Measurements from ENCODE around the gene MYO15B. TPM values are rescaled to one million over a fixed set of nuclear protein-coding genes. Genes with fewer than 3 reads are reported as not detected.

The MYO15B gene
- total and polyA plus RNA-seq, 2 of the 13 experiments (the other 11 are each of a cell fraction or from before 2014, with no cell fraction given) = 2.8 to 8.1 TPM

DNA sequence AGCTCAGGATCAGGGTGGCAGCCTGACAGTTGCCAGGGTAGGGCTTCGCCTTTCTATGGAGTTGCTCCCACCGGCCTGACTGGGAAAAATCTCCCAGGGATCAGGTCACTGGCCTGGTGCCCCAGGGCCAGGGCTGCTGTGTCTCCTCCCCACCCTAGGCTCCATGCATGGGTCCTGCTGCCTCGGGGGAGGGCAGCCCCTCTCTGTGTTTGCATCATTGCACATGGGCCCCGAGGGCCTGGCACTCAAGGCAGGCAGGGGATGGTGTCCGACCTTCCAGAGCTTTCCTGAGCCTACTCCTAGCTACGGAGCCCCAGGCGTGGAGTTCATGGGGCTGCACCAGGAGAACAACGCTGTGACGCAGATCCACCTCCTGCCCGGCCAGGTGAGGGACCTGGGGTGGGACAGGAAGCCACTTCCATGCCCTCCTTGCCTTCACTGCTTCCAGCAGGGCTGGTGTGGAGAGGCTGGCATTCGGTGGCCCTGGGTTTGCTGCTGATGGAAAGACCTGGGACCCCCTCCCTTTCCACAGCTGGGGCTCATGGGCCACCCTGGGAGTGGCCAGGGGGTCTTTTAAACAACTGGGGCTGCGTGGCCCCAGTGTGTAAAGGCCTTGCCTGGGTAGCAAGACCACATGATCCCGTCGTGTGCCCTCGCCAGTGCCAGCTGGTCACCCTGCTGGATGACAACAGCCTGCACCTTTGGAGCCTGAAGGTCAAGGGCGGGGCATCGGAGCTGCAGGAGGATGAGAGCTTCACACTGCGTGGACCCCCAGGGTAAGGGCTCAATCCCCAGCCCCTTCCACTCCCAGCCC, 29.5 kb upstream of the MYO15B start (continued):
- TF ChIP-seq, protein P1, sequence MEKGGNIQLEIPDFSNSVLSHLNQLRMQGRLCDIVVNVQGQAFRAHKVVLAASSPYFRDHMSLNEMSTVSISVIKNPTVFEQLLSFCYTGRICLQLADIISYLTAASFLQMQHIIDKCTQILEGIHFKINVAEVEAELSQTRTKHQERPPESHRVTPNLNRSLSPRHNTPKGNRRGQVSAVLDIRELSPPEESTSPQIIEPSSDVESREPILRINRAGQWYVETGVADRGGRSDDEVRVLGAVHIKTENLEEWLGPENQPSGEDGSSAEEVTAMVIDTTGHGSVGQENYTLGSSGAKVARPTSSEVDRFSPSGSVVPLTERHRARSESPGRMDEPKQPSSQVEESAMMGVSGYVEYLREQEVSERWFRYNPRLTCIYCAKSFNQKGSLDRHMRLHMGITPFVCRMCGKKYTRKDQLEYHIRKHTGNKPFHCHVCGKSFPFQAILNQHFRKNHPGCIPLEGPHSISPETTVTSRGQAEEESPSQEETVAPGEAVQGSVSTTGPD (CRISPR knock-in tag; IDR thresholded peaks at IDR 0.05) = peak; percentile 42; the same call in 1 of the 2 replicates
- TF ChIP-seq KLF11 (CRISPR knock-in tag; IDR thresholded peaks at IDR 0.05) = no peak
- no peak for TF ChIP-seq ZNF674 (CRISPR knock-in tag; IDR thresholded peaks at IDR 0.05; ENCODE audit: low read depth)
- TF ChIP-seq, protein P2, sequence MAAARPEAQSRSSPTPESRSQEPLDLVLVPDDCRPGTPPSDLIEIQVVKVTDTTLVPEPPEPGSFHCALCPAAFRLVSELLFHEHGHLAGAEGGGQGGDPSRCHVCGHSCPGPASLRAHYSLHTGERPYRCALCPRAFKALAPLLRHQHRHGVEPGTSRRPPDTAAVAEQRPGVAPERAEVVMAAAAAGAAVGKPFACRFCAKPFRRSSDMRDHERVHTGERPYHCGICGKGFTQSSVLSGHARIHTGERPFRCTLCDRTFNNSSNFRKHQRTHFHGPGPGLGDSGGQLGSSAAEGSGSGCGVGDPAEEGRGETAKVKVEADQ (CRISPR knock-in tag; IDR thresholded peaks at IDR 0.05; ENCODE audit: borderline replicate concordance) = no peak
- no peak for TF ChIP-seq RCOR2 (CRISPR knock-in tag; IDR thresholded peaks at IDR 0.05)
- TF ChIP-seq PHF21A (CRISPR knock-in tag; IDR thresholded peaks at IDR 0.05) = no peak; the same call in 1 of the 2 replicates
- TF ChIP-seq ZNF180 (CRISPR knock-in tag; IDR thresholded peaks at IDR 0.05; ENCODE audit: borderline replicate concordance, low read depth) = no peak
- TF ChIP-seq, protein P3, sequence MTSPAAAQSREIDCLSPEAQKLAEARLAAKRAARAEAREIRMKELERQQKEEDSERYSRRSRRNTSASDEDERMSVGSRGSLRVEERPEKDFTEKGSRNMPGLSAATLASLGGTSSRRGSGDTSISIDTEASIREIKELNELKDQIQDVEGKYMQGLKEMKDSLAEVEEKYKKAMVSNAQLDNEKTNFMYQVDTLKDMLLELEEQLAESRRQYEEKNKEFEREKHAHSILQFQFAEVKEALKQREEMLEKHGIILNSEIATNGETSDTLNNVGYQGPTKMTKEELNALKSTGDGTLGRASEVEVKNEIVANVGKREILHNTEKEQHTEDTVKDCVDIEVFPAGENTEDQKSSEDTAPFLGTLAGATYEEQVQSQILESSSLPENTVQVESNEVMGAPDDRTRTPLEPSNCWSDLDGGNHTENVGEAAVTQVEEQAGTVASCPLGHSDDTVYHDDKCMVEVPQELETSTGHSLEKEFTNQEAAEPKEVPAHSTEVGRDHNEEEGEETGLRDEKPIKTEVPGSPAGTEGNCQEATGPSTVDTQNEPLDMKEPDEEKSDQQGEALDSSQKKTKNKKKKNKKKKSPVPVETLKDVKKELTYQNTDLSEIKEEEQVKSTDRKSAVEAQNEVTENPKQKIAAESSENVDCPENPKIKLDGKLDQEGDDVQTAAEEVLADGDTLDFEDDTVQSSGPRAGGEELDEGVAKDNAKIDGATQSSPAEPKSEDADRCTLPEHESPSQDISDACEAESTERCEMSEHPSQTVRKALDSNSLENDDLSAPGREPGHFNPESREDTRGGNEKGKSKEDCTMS (CRISPR knock-in tag; conservative IDR thresholded peaks at IDR 0.05) = no peak
- TF ChIP-seq FOXA3 (CRISPR knock-in tag; IDR thresholded peaks at IDR 0.05) = no peak; the same call in 1 of the 2 replicates
- no peak for TF ChIP-seq RBM39 (IDR thresholded peaks at IDR 0.05; ENCODE audit: low read depth, low read length, poor library complexity, severe bottlenecking)
- no peak for TF ChIP-seq PAWR (CRISPR knock-in tag; IDR thresholded peaks at IDR 0.05; ENCODE audit: borderline replicate concordance)
- TF ChIP-seq, protein P4, sequence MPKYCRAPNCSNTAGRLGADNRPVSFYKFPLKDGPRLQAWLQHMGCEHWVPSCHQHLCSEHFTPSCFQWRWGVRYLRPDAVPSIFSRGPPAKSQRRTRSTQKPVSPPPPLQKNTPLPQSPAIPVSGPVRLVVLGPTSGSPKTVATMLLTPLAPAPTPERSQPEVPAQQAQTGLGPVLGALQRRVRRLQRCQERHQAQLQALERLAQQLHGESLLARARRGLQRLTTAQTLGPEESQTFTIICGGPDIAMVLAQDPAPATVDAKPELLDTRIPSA (CRISPR knock-in tag; IDR thresholded peaks at IDR 0.05; ENCODE audit: borderline replicate concordance) = no peak
- TF ChIP-seq, protein P5, sequence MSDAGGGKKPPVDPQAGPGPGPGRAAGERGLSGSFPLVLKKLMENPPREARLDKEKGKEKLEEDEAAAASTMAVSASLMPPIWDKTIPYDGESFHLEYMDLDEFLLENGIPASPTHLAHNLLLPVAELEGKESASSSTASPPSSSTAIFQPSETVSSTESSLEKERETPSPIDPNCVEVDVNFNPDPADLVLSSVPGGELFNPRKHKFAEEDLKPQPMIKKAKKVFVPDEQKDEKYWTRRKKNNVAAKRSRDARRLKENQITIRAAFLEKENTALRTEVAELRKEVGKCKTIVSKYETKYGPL (CRISPR knock-in tag; IDR thresholded peaks at IDR 0.05) = no peak
- TF ChIP-seq DPF2 (CRISPR knock-in tag; IDR thresholded peaks at IDR 0.05; ENCODE audit: borderline replicate concordance, low read depth) = no peak; the same call in 1 of the 2 replicates
- no peak for TF ChIP-seq ZFP36L2 (CRISPR knock-in tag; IDR thresholded peaks at IDR 0.05)
- TF ChIP-seq, protein P6, sequence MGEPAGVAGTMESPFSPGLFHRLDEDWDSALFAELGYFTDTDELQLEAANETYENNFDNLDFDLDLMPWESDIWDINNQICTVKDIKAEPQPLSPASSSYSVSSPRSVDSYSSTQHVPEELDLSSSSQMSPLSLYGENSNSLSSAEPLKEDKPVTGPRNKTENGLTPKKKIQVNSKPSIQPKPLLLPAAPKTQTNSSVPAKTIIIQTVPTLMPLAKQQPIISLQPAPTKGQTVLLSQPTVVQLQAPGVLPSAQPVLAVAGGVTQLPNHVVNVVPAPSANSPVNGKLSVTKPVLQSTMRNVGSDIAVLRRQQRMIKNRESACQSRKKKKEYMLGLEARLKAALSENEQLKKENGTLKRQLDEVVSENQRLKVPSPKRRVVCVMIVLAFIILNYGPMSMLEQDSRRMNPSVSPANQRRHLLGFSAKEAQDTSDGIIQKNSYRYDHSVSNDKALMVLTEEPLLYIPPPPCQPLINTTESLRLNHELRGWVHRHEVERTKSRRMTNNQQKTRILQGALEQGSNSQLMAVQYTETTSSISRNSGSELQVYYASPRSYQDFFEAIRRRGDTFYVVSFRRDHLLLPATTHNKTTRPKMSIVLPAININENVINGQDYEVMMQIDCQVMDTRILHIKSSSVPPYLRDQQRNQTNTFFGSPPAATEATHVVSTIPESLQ (CRISPR knock-in tag; conservative IDR thresholded peaks at IDR 0.05) = no peak
- TF ChIP-seq, protein P7, sequence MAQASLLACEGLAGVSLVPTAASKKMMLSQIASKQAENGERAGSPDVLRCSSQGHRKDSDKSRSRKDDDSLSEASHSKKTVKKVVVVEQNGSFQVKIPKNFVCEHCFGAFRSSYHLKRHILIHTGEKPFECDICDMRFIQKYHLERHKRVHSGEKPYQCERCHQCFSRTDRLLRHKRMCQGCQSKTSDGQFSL (CRISPR knock-in tag; IDR thresholded peaks at IDR 0.05) = no peak
- TF ChIP-seq, protein P8, sequence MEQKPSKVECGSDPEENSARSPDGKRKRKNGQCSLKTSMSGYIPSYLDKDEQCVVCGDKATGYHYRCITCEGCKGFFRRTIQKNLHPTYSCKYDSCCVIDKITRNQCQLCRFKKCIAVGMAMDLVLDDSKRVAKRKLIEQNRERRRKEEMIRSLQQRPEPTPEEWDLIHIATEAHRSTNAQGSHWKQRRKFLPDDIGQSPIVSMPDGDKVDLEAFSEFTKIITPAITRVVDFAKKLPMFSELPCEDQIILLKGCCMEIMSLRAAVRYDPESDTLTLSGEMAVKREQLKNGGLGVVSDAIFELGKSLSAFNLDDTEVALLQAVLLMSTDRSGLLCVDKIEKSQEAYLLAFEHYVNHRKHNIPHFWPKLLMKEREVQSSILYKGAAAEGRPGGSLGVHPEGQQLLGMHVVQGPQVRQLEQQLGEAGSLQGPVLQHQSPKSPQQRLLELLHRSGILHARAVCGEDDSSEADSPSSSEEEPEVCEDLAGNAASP (CRISPR knock-in tag; IDR thresholded peaks at IDR 0.05; ENCODE audit: borderline replicate concordance) = no peak

Data from HepG2 (cell line).